ENCODE measurements around the gene PRKCE. TPM values are rescaled to one million over a fixed set of nuclear protein-coding genes. Genes with fewer than 3 reads are reported as not detected.

Gene PRKCE
- total RNA-seq, 1 experiment from 2014 or later = 14.8 TPM

- DNase-seq (ENCODE audit: low read depth, low spot score) (no peak), ATAC-seq (peak; percentile 72)
- TF ChIP-seq ATF3 (IDR thresholded peaks at IDR 0.05) (no peak), CTCF (IDR thresholded peaks at IDR 0.05 in 2 of 3, conservative IDR thresholded peaks at IDR 0.05 in 1 of 3; ENCODE audit: borderline replicate concordance in 1 of 3, insufficient read depth in 1 of 3, low read depth in 2 of 3, low read length in 2 of 3) (no peak), ZFX (IDR thresholded peaks at IDR 0.05) (no peak), SP1 (IDR thresholded peaks at IDR 0.05; ENCODE audit: low read depth) (no peak), SIN3A (IDR thresholded peaks at IDR 0.05; ENCODE audit: low read depth) (no peak), EZH2phosphoT487 (IDR thresholded peaks at IDR 0.05; ENCODE audit: borderline replicate concordance) (no peak)
- Histone ChIP-seq H2AFZ (ENCODE audit: low read depth, low read length, poor library complexity, severe bottlenecking) (no peak overlapping the region), H3K27ac (ENCODE audit: low read depth, low read length) (0 out of 2 replicates have a peak overlapping the region, but pooled peaks have one; percentile 4), H3K79me2 (ENCODE audit: insufficient read depth, low read length) (no peaks in the 10 kb centered on the region), H3K9ac (ENCODE audit: low read length) (no peak overlapping the region), H3K4me2 (ENCODE audit: low read length) (peak overlapping the region; percentile 44), H3K36me3 (ENCODE audit: control insufficient read depth in 1 of 2, insufficient read depth in 2 of 2, low read length in 2 of 2) (no peaks in the 10 kb centered on the region), H4K20me1 (ENCODE audit: insufficient read depth) (no peaks in the 10 kb centered on the region), H3K9me2 (ENCODE audit: insufficient read depth) (no peaks in the 10 kb centered on the region), H3K4me3 (replicated peaks in 1 of 2; ENCODE audit: low read depth in 1 of 2, low read length in 2 of 2) (no peak overlapping the region), H3K9me3 (ENCODE audit: control insufficient read depth in 1 of 2, insufficient read depth in 1 of 2, low read depth in 1 of 2, low read length in 2 of 2) (no peaks in the 10 kb centered on the region), H3K27me3 (ENCODE audit: insufficient read depth, low read length) (no peaks in the 10 kb centered on the region), H3K4me1 (ENCODE audit: control insufficient read depth in 1 of 2, insufficient read depth in 2 of 2, low read length in 2 of 2) (peaks cover 11 to 26% of the 10 kb centered on the region in 2 experiments)
- ChIA-PET RAD21 (ENCODE audit: low non-redundant PET in 1 of 2, low total read pairs in 2 of 2, uncharacterized antibody in 2 of 2, unreplicated experiment in 2 of 2) (no interaction called here), POLR2A (no interaction called here), CTCF (no interaction called here)
- no TSS peak for BruUV-seq (replicated peaks)
- intact Hi-C loops (cut with micrococcal nuclease) = no loop called here
Measured at GRCh38 chr2:46163804-46164528, 512.5 kb downstream of the PRKCE start.
